Activated T-cell treated with anti-CD3 and anti-CD28 coated beads for 1 hour (primary cell): ENCODE results near the gene FBF1.
A peak's percentile ranks its signal among the peaks of the same experiment; 100 is the strongest.
"Not testable (repeated sequence)": the region's sequence is repeated elsewhere in the genome, so short reads cannot be mapped to it uniquely, and the experiment has no call there.

Experiments used
- DNase-seq: peaks from one replicate; pipeline ENCODE4 v3.0.0-alpha.2; 2020; ENCODE audit warnings: low read depth

Gene FBF1

GRCh38 chr17:75940727-75941441, at the start of gene FBF1:
Gene FBF1, minus strand, starts transcription at chr17:75941042. Its CDS starts 2,893 bp downstream, at chr17:75938149.
- peak; percentile 80 for DNase-seq

DNA sequence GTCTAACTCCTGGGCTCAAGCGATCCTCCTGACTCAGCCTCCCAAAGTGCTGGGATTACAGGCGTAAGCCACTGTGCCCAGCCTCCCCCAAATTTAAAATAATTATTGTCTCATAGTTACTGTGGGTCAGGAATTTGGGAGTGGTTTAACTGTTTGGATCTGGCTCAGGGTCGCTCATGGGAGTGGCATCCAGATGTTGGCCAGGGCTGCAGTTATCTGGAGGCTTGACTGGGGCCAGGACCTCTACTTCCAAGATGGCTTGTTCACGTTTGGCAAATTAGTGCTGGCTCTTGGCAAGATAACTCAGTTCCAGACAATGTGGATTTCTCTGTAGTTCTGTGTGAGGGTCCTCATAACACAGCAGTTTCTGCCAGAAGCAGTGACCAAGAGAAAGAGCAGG, 46.2 kb upstream of the FBF1 start:
- DNase-seq, result no peak

DNA sequence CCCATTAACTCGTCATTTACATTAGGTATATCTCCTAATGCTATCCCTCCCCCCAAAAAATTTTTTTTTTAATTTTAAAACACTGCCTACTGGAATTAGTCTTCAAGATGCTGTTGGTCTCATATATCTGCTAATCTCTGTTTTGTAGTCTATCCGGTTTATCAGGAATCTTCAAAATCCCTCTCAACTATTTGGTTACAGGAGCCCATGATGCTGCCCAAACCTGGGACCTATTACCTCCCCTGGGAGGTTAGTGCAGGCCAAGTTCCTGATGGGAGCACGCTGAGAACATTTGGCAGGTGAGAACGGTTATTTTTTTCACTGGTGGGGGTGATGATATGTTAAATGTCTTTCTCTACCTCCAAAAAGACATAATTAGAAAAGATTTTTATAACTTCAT, 45.1 kb upstream of the FBF1 start:
- DNase-seq, result no peak

DNA sequence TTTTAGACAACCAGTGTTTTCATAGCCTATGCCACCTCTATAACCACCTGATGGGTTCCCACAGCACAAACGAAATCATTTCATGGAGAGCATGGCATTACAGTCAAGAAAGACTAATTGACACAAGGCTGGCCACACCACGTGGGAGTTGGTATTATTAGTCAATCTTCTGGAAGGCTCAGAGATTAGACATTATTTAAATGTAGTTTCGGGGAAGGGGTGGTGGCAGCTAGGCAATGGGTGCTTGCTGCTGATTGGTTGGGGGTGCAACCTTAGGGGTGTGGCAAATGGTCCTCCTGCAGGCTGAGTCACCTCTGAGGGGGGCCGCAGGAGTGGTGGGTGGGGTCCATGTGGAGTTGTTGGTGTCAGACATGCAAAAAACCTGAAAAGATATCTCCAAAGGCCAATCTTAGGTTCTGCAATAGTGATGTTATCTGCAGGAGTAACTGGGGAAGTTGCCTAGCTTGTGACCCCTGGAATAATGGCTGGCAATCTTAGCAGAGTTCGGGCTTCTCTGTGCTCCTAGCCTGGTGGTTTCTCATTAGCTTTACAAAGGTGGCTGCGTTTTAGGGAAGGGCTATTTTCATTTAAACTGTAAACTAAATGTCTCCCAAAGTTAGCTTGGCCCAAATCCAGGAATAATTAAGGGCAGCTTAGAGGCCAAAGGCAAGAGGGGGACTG, 42.8 kb upstream of the FBF1 start:
- no peak for DNase-seq

GRCh38 chr17:75981019-75981615, 40.3 kb upstream of the FBF1 start:
- no peak for DNase-seq

DNA sequence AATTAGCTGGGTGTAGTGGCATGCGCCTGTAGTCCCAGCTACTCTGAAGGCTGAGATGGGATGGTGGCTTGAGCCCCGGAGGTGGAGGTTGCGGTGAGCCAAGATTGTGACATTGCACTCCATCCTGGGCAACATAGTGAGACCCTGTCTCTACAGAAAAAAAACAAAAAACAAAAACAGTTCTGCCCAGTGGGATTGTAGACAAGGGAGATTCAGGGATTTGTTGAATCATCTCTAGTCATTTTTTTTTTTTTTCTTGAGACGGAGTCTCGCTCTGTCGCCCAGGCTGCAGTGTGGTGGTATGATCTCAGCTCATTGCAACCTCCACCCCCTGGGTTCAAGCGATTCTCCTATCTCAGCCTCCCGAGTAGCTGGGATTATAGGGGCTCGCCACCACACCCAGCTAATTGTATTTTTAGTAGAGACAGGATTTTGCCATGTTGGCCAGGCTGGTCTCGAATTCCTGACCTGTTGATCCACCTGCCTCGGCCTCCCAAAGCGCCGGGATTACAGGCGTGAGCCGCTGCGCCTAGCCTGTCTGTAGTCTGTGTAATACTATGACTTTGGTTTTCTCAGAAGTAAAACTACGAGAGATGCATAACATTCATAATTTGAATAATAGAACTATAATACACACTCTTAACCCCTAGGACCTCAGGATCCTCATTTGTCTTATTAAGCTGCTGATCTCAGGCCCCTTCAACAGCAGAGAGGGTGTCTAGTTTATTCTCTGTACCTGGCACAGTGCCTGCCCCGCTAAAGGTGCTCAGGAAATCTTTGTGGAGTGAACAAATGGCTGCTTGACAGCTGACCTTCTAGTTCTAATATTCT, 39.6 kb upstream of the FBF1 start:
- DNase-seq, result no peak

DNA sequence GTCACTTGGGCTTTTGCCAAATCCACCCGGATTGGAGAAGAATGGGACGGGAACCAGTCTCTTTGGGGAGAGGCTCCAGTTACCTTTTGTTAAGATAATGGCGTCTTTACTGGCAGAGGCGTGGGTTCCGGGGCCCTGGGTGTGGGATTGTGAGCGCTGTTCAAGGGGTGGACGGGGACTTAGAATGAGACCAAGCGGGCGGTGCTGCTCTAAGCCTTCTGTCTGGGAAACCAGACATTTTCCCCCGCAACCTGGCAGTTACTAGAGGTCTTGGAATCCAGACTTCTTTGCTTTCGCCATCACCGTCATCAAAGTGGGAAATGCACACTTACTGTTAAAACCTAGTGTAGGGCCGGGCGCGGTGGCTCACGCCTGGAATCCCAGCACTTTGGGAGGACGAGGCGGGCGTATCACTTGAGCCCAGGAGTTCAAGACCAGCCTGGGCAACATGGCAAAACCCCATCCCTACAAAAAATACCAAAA, 38.9 kb upstream of the FBF1 start:
- DNase-seq, result no peak

GRCh38 chr17:75978938-75979704, 38.3 kb upstream of the FBF1 start, which contains the start of the genes ACOX1 and TEN1:
Gene ACOX1, minus strand, starts transcription at chr17:75979166. Its CDS starts 93 bp downstream, at chr17:75979073.
Gene TEN1, plus strand, starts transcription at chr17:75979240. Its CDS starts 6,953 bp downstream, at chr17:75986193.
- peak; percentile 96 for DNase-seq

GRCh38 chr17:75976175-75976848, 35.5 kb upstream of the FBF1 start:
- DNase-seq, result no peak

DNA sequence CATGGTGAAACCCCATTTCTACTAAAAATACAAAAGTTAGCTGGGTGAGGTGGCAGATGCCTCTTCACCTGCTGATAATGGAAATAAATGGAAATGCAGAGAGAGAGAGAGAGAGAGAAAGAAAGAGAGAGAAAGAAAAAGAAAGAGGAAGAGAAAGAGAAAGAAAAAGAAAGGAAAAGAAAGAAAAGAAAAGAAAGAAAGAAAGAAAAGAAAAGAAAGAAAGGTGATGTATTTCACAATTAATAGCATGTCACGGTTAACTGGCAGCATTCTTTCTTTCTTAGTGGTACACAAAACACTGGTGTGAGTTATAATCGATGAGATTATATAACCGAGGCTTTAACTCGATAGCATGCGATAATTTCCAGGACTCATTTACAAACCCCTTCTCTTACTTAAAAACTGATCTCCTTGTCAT, 34.9 kb upstream of the FBF1 start:
- DNase-seq, result no peak

DNA sequence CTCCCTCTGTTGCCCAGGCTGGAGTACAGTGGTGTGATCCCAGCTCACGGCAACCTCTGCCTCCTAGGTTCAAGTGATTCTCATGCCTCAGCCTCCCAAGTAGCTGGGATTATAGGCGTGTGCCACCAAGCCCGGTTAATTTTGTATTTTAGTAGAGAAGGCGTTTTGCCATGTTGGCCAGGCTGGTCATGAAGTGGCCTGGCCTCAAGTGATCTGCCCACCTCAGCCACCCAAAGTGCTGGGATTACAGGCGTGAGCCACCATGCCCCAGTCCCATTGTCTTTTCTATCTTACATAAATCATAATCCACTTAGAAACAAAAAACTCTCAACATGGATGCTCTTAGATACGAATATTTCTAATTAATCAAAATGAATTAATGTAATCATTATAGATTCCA, 34.3 kb upstream of the FBF1 start:
- not testable (repeated sequence) for DNase-seq

DNA sequence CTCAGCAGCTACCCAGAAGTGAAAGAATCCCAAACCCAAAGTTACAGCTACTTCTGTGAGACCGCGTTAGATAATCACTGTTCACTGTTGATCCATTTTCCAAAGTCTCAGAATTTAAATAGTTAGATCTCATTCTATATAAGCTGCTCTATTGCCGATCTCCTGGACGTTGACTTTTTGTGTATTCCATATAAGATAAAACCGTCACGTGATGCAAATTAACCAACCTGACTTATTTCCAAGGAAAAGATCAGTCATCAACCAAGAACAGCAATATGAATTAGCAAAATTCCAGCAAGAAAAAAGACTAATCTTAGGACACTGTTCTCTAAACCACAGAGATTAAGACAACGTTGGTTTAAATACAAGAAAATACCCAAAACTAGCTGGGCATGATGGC, 29.8 kb upstream of the FBF1 start:
- no peak for DNase-seq

GRCh38 chr17:75970011-75970523, 29.2 kb upstream of the FBF1 start:
- DNase-seq, result no peak

- not testable (repeated sequence) for DNase-seq
Measured at GRCh38 chr17:75969044-75969443, 28.2 kb upstream of the FBF1 start.

DNA sequence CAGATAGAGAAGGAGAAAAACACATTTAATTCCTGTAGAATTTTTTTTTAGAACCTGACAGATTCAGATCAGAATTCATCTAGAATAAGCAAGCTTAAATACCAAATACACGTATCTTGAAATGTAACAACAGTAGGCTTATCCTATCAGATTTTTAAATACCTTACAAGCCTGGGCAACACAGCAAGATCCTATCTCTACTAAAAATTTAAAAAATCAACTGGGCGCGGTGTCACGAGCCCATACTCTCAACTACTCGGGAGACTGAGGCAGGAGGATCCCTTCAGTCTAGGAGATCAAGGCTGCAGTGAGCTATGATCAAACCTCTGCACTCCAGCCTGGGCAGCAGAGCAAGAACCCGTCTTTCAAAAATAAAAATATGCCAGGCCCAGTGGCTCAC, 24.6 kb upstream of the FBF1 start:
- DNase-seq, result no peak

DNA sequence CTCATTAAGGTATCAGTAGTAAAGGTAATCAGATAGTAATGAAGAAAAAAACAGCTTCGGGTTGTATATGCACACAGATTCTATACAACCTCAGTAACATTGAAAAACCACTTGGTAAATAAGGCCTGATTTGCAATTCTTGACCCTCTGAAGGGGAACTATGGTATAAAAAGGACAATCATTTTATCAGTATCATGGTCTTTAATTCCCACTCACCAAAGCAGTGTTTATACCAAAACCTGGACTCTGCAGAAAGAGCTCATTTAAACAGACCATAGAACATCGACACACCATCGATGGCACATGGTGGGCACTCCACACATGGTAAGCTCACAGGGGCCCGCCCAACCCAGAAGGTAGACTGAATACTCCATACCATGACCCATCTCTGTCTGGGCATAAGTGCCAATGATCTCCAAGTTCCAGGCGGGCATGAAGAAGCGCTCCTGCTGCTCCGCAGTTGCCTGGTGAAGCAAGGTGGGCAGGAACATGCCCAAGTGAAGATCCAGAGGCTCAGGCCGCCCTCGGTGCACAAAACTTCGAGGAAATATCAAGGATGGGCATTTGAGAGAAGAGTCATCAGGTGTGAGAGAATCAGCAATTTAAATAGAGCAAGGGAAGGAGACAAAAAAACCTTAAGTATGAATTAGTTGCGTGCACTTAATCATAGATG, 19.1 kb upstream of the FBF1 start:
- no peak for DNase-seq

DNA sequence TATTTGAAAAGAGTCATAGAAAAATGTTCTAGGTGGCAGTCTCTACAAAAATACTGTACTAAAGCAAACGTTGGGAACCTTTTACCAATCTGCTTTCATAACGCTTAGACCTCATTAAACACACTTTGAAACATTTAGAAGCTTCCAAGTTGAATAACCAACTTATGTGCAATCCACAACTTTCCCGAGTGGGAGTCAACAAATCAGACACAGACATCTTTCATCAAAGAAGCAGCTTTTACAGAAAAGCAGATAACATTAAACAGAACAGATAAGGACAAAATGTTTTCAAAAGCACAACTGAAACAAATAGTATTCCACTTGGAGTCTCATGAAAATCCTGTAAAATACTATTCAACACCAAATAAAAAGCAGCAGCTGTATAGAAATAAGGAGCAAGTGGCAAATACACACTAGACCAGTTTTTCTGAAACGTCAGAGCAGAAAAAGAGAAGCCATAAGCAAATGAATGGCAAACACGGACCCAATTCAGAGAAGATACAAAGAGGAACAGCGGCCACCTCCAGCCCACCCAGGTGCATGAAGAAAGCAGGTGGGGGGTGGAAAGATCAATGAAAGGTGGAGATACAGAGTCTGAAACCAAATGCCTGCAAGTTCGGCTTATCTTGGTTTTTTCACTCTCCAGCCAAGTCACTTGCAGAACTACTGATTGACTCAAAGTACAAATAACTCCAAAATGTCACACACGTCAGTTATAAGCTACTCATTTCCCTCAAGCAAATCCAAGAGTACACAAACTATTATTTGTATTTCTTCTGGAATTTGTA, 18.4 kb upstream of the FBF1 start:
- DNase-seq, result no peak

DNA sequence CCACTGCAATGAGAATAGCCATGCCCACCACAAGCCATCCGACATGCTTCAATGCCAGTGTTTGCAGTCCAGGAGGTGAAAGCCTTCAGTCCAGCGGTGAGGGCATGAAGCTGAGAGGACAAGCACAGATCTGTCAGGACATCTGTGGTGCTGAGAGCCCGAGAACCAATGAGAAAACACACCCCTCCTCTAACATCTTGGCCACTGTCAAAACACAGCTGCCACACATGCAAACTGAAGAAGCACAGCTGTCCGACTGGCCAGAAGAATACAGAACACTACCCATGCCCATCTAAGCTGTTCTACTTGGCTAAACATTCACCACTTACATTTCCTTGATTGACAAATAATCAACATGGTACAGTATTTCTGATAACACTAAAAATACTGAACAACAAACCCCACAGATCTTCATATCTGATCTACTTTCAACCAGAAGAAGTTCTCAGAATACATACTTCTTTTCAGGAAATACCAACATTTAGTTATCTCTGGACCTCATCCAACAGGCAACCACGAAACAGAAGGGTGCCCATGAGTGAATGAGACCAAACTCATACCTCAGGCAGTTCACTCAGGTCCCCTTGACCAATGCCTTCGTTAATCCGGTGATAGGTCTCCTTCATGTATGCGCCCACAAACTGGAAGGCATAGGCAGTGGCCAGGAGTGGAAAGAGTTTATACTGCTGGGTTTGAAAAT, 10.2 kb upstream of the FBF1 start:
- no peak for DNase-seq
